GM18907 (cell line): ENCODE data around the gene MAX.

Source experiments
- ATAC-seq: cut with Tn5 transposase; IDR thresholded peaks from one replicate; pipeline ENCODE4 v1.9.1; 2021; ENCODE audit warnings: mild to moderate bottlenecking, moderate library complexity; ENCODE audit not compliant: unreplicated experiment

Gene MAX

DNA sequence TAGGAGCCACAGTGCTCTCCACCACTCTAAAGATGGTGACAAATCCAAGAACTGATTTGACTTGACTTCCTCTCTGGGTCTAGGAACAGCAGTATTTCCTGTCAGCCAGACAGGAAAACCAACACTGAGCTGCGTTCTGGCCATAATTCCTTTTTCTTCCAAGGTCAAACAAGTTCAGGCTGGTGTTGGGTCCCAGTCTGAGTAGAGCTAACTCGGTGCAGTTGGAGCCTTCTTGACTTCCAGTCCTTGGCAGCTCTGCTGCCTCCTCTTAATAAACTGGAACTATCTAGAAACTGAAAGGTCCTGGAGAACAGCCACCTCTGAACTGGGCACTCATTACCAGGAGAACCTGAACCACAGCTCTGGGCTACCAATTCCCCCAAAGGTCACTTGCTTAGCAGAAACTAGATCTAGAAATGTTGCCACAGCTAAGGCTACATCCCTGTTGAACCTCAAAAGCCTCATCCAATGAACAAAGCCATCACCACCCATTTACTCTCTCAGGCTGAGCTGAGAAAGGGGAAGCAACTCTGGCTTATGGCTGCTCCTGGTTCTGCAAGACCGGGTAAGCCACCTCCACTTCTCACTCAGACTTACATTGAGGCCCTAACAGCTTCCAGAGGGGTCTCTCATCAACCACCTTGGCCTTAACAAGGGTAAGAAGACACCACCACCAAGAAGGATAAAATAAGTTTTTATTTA is 27.7 kb downstream of the MAX start:
- no peak for ATAC-seq

DNA sequence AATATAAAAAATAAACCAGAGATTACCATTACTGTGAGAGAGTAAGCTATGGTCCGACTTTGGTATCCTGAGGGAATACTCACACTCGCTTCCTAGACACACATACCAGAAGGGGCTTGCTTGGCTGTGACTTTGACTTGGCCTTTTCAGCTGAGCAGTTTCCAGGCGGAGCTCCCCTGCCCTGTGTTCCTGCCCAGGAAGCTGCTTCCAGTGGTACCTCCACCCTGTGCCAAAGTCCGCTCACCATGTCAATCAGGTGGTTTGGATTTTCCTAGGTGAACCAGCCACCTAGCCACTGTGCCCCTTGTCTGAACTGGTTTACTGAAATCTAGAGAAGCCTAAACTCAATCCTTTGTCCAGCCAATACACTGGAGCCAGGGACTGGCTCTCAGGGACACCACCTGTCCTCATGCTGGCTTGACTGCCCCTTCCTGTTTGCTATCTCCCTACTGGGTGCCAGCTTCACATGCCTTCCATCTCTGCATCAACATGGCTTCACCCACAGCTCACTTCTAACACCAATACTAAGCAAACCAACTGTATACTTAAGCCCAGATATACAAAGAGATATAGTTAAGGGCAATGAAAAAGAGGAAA is 28.6 kb downstream of the MAX start:
- no peak for ATAC-seq

DNA sequence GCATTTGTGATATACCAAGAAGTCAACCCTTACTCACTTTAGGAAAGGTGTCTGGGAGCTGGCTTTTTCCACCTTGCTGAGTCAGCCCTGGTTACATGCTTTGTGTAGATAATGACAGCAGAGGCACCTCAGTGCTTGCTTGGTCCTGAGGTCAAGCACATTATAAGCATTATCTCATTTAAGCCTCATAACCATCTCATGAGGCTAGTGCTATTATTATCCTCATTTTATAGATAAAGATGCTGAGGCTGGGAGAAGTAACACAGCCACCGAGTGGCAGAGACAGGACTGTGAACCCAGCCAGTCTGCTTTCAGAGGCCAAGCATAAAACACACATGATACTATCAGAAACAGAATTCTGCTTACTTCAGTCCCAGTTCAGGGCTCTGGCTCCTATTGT is 29.4 kb downstream of the MAX start:
- no peak for ATAC-seq

- no peak for ATAC-seq
These were observed 30.1 kb downstream of the MAX start for GRCh38 chr14:65072256-65072655.

DNA sequence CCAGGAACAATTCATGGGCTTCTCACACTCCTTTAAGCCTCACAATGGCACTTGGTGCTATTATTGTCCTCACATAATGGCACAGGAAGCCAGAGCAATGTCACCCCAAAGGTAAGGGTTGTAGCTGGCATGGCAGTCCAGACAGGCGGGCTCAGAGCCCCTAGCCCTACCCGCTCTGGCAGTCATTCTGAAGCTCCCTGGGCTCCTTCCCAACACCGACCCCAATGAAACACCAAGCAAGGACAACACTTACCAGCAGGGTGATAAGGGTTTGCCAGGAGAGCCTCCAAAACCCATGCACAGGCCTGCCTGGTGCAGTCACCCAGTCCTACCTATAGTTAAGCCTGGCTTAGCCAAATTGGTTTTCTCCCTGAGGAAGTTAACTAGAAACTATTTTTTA is 30.8 kb downstream of the MAX start:
- no peak for ATAC-seq

DNA sequence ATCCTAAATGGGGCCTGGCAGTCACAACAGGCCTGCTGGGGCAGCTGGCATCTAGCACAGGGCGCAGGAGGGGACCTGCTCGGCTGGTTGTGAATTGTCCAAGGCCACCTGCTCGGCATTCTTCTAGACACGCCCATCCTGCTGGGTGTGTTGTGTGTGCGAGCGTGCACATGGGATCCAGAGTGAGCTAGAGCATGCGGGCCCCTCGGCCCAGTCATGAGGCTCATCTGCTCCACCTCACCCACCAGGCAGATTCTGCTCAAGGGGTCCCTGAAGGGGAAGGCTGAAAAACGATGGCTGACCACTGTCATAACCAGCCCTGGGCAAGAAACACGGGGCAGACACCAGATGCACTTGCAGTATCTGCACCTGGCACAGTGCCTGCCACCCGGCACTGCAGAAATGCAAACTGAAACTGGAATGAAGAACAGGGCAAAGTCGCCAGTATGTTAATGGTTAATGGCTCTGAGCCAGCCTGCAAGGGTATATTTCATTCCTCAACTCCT is 31.8 kb downstream of the MAX start:
- ATAC-seq: peak; percentile 61

DNA sequence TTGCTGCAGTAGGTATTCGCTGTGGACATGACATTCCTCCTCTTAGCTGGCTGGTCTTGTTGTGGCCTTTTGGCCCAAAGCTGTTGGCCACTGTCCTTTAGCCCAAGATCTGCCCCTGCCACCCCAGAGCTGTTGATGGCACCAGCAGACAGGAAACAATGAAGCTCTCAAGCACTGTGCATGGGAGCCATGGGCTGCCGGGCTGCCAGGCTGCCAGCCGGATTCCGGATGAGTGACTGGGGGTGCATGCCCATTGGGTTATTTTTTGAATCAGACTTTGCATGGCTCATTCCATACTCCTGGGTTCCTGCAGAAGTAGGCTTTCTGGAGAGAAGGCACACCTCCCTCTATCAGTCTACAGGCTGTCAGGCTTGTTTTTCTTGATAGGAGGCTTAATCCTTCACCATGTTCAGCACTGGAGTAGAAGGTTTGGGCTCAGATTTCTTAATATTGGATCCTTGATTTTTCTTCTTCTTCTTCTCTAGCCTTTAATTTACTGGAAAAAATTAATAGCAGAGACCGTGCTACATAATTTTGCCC is 32.4 kb downstream of the MAX start:
- ATAC-seq: no peak

GRCh38 chr14:65065719-65066118 is 36.6 kb downstream of the MAX start:
- ATAC-seq: no peak

GRCh38 chr14:65062096-65063075 is 39.9 kb downstream of the MAX start:
- no peak for ATAC-seq

- no peak for ATAC-seq
These were observed 44.6 kb downstream of the MAX start for GRCh38 chr14:65057695-65058094.

GRCh38 chr14:65054471-65055085 is 47.7 kb downstream of the MAX start:
- ATAC-seq: no peak

GRCh38 chr14:65053466-65053865 is 48.9 kb downstream of the MAX start:
- no peak for ATAC-seq

DNA sequence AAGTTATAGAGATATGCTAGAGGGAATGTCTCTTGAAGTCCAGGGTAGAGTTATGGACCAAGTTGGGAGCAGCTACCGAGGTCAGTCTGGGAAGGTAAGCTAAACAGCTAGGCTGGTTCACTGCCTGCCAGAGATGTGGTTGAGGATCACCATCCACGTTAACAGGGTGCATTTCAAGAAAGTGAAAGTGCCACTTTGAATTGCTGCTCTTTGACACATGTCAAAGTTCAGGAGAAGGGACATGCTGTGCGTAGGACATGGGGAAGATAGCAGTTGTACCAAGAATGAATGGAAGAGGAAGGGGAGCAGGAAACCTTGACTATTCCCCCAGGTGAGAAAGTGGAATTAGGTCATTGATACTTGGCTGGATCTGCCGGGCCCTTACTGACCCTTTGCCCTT is 49.5 kb downstream of the MAX start:
- no peak for ATAC-seq

GRCh38 chr14:65045709-65046108 is 56.6 kb downstream of the MAX start:
- no peak for ATAC-seq

- ATAC-seq: no peak
These were observed 57.3 kb downstream of the MAX start for GRCh38 chr14:65045006-65045405.

DNA sequence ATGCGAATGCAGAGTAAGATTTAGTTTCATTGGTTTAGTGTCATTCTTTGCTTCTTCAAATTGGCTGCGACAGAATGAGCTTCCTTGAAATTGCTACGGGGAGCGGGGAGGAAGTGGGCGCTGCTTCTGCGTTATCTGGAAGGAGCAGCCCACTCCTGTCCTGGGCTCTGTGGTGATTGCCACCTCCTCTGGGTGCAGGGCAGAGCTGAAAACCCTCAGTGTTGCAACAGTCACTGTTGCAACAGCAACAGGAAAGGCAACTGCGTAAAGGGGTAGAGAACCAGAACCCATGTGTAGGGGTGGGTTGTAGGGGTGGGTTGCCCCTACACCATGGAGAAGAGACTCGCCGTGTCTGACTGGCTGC is 57.7 kb downstream of the MAX start:
- no peak for ATAC-seq

- no peak for ATAC-seq
These were observed 58.3 kb downstream of the MAX start for GRCh38 chr14:65043893-65044595.

GRCh38 chr14:65042731-65043372 is 59.5 kb downstream of the MAX start:
- no peak for ATAC-seq

DNA sequence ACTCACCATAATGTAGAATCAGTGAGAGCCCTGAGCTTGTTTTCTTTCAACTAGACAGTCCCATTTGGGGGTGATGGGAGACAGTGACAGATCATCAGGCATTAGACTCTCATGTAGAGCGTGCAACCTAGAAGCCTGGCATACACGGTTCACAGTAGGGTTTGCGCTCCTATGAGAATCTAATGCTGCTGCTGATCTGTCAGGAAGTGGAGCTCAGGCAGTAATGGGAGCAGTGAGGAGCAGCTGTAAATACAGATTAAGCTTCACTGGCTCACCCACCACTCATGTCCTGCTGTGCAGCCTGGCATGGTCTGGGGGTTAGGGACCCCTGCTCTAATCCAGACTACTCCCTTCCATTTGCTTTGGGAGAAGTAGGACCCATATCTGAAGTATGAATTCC is 60.0 kb downstream of the MAX start:
- ATAC-seq: no peak

GRCh38 chr14:65041434-65041915 is 60.8 kb downstream of the MAX start:
- no peak for ATAC-seq
